ENCODE data around the gene SIM2.

The SIM2 gene

DNA sequence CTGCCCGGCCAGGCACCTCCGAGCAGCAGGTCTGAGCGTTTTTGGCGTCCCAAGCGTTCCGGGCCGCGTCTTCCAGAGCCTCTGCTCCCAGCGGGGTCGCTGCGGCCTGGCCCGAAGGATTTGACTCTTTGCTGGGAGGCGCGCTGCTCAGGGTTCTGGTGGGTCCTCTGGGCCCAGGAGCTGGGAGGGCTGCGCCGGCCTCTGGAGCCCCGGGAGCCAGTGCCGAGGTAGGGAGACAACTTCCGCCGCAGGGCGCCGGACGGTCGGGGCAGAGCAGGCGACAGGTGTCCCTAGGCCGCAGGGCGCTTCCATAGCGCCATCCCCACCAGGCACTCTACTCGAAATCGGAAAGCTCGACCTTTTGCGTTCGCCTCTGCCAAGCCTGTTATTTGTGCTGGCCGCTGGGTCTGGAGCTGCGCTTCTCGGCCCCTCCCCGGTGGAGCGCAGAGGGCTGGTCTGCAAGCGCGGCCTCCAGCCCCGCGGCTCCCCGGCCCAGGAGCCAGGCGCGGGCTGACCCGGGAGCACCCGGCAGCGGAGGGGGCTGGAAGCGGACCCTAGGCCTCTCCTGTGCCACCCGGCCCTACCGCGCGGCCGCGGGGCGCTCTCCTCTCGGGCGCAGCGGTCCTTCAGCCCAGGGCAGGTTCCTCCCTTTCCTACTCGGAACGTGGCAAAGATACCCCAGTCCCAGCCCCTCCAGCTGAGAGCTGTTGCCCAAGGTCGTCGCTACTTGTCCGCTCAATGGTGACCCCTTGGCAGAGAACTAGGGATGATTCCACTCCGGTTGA, 2.2 kb downstream of the SIM2 start:
- no peak for DNase-seq

DNA sequence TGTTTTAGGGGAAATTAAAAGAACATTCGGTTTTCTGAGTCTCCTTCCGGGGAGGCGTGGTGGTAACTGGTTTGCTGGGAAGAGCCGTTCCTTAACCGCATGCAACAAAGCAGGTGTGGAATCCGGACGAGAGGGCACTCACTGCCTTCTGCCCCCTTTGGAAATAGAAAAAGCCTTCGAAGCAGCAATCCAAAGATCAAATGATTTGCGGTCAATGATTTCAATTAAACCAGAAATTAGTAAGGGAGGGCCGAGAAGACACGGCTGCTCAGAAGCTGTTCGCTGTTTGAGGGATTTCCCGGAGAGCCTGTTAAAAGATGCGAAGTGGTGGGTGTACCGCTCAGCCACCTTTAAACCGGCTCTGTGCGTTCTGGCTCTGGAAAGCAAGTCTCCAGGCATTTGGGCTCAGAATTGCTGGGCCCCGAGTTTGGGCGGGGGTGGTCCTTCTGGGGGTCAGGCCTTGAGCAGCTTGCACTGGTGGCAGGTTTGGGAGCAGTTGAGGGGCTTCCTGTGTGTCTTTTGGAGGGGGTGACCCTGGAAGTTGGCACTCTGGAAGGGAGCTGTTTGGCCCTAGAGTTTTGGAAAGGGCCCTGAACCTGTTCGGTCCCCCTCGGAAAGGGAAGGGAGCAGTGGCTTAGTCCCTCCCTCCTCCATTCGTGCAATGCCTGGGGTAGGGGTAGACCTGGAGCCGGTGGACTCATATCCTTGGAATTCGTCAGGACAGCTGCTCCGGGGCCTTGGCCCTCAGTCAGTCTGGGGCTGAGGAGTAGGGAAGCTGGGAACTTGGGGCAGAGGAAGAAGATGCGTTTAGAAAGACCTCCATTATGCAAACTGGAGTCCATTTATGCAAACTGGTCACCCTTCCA, 3.1 kb downstream of the SIM2 start:
- DNase-seq, result no peak

DNA sequence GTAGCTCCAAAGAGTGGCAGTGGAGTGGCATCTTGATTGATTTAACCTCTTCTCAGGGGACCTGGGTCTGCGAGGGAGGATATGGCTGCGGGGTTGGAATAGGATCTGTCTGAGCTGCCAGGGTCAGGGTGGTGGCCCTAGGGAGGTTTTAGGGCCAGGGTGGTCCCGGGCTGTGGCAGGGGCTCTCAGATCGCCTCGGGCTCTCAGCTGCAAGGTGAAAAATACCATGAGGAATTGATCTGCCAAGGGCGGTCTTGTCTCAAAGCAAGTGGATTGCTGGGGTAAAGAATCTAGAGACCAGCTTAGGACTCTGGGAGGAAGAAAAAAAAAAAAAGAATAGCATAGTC, 3.7 kb downstream of the SIM2 start:
- no peak for DNase-seq

DNA sequence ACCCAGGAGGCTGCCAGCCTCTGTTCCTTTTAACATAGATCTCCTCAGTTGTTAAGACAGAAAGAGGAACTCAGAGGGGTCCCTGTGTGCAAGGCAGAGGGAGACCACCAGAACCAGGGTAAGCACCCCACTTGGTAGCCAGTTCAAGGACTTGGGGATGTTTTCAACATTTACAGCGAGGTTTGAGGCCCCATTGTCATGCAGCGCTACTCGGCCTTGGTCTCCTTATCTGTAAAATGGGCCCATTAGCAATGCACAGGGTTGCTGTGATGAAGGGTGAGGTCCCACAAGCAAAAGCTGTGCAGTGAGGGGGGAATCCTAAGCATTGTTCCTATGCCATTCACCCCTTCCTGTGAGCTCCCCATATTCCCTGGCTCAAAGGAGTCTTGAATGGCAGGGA, 4.2 kb downstream of the SIM2 start:
- no peak for DNase-seq

DNA sequence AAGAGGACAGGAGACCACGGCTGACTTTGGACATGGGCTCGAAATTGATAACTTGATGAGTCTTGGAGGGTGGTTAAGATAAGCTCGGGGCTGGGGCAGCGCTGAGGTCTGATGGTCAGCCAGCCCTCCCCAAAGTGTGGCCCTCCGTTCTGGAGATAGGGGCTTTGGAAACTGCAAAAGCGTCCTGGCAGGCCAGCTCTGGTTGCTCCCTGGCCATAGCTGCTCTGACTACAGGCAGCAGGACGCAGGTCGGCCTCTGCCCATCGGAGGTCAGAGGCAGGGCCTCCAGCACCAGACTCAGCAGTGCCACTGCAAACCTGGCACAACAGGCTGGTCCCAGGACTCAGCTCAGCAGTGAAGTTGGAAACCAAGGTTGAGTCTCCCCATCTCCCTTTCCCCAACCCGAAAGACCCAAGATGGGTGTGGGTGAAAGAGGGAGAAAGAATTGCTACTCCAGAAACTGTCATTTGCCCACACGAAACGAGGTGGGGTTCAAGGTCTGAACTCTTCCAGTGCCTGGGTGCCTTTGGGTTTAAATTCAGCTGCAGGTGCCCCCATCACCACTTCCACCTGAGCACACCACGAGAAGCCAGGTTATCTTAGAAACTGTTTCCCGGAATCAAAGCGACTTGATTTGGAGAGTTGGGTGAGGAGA, 4.8 kb downstream of the SIM2 start:
- DNase-seq, result no peak

DNA sequence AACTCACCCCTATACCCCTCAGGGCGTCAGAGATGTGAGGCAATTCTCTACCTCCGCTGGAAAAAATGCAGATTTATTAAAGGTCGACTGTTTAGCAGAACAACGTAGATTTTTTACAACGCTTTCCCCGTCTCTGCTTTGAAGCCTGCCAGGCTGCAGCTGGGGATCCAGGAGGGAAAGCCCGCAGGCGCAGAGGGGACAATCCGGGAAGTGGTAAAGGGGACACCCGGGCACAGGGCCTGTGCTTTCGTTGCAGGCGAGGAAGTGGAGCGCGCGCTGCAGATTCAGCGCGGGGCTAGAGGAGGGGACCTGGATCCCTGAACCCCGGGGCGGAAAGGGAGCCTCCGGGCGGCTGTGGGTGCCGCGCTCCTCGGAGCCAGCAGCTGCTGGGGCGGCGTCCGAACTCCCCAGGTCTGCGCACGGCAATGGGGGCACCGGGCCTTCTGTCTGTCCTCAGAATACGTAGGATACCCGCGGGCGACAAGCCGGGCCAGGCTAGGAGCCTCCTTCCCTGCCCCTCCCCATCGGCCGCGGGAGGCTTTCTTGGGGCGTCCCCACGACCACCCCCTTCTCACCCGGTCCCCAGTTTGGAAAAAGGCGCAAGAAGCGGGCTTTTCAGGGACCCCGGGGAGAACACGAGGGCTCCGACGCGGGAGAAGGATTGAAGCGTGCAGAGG, 5.5 kb downstream of the SIM2 start:
- no peak for DNase-seq

DNA sequence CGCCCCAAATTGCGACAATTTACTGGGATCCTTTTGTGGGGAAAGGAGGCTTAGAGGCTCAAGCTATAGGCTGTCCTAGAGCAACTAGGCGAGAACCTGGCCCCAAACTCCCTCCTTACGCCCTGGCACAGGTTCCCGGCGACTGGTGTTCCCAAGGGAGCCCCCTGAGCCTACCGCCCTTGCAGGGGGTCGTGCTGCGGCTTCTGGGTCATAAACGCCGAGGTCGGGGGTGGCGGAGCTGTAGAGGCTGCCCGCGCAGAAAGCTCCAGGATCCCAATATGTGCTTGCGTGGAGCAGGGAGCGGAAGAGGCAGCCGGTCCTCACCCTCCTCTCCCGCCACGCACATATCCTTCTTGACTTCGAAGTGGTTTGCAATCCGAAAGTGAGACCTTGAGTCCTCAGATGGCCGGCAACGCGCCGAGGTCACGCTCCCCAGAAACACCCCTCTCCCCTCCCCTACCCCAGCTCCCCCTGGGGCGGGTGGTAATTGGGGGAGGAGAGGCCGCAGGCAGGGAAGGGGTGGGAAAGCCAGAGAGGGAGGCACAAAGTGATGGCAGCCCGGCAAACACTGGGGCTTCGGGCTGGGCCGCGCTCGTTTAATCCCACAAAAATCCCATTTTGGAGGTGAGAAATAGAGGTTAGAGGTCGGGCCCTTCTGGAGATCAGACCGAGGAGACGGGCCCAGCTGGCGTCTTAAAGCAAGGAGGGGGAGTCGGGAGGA, 6.2 kb downstream of the SIM2 start:
- no peak for DNase-seq

DNA sequence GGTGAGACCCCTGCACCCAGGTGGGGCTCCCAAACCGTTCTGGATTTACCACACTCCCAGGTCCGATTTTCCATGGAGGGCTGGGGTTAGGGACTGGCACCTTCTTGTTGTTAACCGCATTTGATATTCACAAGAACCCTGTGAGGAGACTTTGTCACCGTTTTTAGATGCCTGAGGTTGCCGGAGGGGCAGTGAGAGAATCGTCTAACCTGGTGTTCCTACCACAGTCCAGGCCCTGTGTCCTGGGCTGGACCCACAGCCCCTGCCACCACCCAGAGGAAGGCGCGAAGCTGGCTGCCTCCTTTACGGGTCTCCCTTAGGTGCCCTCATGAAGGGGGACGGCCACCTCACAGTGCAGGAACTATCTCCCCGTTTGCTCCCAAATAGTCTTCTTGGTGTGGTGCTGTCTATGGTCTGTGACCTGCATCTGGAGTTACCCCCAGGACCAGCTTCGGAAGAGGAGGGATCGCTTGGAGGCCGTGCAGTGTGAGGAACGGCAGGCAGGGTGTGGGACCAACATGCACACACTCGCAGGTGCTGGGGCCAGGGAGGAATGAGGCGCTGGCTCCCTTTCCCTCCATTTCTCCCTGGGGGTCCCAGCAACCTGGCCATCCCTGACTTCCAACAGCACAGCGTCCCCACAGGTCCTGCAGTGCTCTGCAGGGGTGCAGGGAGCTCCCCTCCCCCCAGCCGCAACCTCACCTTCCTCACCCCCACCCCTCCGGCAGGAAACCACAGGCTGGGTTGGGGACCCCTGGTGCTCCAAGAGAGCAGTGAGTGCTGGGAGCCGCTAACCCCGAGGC, 7.0 kb downstream of the SIM2 start:
- DNase-seq, result no peak

DNA sequence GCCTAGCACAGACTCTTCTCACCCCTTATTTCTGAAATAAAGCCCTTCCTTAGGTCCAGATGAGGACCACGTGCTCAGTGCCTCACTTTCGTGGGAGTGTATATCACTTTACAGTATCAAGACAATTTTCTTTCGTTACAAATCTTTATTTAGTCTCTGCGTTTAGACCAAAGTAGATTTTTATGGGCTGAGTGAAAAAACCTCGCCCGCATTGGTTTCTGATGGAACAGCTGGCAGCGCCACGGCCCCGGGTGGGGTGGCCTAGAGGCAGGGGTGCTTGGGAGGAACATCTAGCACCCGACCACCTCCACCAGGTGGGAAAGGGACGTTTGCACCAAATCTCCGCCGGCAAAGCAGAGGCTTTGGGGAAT, 7.6 kb downstream of the SIM2 start:
- DNase-seq, result no peak

DNA sequence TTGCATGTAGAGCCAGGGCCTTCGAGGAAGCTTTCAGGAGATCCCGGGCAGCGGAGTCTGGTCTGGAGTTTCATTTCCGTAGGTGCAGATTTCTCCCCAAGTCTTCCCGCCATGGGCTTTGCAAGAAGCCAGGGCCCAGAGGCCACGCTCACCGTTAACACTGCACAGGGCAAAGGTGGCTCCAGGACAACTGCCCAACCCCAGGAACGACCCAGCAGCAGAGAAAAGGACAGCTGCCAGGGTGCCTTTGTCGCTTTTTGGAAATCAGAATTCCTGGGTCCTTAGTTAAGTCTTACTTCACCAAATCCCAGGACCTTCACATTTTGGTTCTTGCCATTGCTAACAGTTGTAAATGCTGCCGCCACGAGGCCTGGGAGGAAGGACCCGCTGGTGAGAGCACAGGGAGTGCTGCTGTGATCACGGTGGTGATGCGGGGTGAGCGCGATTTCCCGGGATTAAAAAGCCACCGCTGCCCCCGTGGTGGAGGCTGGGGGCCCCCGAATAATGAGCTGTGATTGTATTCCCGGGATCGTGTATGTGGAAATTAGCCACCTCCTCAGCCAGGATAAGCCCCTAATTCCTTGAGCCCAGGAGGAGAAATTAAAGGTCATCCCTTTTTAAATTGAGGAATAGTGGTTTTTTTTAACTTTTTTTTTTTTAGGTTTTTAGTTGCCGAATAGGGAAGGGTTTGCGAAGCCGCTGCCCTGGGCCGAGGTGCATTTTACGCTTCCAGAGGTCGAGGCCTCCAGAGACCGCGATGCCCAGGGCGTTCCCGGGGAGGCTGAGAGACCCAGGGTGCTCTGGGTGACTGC, 8.2 kb downstream of the SIM2 start:
- DNase-seq, result no peak

DNA sequence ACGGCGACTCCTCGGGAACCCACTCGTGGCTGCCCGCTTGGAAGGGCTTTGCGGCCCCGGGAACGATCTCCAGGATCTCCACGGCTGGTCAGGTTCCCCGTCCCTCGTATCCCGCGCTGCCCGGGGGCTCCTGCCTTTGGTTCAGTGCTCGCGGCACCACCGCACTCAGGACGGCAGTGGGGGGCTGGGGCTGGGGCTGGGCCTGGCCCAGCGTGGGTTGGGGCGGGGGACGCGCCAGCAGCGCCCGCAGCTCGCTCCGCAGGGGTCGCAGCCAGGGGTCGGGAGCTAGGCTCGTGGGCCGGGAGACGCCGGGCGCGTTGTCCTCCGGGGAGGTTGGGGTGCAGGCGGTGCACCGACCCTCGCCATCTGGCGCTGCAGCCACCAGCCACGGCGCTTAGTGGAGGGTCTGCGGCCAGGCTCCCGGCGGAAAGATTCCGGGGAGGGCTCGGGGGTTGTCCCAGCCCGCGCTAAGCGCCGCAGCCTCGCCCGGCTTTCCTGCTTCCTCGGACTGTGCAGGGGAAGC, 8.9 kb downstream of the SIM2 start:
- DNase-seq, result no peak

DNA sequence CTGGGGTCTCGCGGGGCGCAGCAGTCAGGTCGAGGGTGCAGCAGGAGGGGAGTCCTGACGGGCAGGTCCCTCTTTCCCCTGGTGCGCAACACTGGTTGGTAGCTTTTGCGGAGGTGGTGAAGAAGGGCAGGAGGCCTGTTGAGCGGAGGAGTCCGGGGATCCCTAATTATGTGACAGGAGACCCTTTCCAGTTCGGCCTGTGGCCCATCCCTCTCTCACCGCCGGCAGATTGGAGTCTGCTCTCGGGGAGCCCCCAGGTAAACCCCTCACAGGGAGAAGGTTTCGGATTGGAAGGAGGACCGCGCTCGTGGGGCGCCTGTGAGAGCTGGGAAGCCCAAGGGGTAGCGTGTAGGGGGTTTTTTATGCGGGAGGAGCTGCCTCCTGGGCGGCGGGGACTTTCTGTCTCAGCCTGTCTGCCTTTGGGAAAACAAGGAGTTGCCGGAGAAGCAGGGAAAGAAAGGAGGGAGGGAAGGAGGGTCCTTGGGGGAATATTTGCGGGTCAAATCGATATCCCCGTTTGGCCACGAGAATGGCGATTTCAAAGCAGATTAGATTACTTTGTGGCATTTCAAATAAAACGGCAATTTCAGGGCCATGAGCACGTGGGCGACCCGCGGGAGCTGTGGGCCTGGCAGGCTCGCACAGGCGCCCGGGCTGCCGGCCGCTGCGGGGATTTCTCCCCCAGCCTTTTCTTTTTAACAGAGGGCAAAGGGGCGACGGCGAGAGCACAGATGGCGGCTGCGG, 9.5 kb downstream of the SIM2 start:
- DNase-seq, result no peak

DNA sequence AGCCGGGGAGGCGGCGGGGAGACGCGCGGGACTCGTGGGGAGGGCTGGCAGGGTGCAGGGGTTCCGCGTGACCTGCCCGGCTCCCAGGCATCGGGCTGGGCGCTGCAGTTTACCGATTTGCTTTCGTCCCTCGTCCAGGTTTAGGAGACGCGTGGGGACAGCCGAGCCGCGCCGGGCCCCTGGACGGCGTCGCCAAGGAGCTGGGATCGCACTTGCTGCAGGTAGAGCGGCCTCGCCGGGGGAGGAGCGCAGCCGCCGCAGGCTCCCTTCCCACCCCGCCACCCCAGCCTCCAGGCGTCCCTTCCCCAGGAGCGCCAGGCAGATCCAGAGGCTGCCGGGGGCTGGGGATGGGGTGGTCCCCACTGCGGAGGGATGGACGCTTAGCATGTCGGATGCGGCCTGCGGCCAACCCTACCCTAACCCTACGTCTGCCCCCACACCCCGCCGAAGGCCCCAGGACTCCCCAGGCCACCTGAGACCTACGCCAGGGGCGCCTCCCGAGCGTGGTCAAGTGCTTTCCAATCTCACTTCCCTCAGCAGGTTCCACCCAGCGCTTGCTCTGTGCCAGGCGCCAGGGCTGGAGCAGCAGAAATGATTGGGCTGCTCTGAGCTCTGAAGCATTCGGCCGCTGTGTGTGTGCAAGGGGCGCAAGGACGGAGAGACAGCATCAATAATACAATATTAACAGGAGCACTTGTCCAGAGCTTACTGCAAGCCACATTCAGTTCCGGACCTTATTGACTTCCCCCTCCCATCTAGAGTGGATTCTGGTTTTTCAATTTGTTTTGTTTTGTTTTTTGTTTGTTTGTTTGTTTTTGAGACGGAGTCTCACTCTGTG, 10.3 kb downstream of the SIM2 start:
- DNase-seq, result no peak

DNA sequence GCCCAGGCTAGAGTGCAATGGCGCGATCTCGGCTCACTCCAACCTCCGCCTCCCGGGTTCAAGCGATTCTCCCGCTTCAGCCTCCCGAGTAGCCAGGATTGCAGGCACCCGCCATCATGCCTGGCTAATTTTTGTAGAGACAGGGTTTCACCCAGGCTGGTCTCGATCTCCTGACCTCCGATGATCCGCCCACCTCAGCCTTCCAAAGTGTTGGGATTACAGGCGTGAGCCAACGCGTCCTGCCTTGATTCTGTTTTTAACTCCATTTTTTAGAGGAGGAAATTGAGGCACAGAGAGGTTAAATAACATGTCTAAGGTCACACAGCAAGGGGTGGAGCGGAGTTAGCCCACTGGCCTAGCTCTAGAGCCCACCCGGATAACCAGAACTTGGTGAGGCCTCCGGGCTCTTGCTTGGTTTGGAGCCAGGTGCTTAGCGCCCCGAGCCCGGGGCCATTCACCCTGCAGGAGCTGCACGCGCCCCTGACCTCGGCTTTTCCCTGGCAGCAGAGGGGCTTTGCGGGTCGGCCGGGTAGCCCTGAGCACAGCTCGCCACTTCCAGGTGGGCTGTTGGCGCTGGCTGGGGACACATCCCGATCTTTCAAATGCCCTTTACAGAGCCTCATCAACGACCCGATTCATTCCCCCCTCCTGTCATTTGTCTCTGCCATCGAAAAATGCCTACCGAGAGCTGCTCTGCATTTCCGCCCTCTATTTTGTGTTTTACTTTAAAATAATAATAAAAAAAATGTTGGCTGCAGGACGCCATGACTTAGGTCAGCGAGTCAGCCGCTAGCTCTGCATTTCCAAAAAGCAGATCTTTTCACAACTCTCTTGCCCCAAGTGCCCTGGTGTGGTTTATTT, 11.2 kb downstream of the SIM2 start:
- no peak for DNase-seq

DNA sequence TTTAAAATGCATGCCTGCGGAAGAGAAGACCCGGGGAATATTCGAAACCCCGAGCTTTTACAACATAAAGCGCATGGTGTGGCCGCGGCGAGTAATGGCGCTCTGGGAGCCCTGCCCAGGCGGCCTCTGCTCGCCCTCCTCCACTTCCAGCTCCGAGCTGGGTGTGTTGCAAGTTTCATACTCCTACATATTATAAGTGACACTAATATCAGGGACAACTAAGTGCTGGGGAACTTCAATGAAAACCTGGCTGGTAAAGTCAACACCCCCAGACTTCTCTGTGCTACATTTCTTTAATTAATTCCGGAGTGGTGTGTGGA, 11.8 kb downstream of the SIM2 start:
- no peak for DNase-seq

DNA sequence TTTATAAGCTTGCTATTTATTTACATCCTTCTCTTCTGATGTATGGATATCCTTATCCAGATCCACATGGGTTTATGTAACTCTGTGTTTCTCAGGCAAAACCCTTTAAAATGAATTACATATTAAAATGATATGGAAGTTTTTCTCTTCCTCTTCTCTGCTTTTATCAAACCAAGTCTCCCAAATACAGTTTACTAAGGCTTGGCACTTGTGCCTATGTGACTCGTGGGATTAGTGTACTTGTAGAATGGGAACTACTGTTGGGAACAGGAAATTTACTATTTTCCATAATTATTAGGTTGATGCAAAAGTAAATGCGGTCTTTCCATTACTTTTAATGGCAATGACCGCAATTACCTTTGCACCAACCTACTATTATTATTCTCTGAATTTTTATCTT, 14.8 kb downstream of the SIM2 start:
- DNase-seq, result no peak

DNA sequence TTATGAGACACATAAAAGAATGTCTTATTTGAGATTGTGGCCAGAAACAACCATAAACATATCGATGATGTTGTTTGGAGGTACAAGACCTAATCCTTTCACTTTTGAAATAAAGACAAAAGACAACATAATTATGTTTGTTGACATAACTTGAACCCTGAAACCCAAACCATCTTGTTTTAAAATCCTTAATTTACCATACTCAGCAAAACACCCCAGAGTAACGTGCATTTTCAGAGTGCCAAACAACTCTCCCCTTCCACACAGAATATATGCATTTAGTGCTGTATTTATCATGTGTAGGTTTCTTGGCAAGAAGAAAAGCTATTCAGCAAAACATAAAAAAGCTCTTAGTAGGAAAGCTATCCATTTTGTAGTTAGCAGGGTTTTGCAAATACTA, 17.5 kb downstream of the SIM2 start:
- no peak for DNase-seq

DNA sequence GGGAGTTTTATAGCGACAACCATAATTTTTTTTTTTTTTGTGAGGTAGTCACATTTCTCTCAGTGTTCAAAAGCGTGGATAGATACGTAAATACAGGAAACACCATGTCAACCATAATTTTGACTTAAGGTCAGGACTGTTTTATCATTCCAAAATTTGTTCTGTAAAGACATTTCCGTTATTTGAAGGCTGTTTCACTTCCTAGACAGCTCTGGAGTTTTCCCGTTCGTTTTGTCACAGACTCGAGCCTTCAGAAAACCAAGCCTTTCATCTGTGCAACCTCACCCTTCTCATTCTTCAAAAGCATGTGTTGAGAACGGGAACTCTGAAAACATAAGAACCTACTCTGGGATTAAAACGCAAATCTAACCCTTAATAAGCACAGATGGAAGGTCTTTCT, 17.9 kb downstream of the SIM2 start:
- DNase-seq, result no peak

Measured in COR-L47 (cell line).